Progenitor cell of endocrine pancreas (in vitro differentiated cells): Measurements from ENCODE around the gene INS. TPM values are rescaled to one million over a fixed set of nuclear protein-coding genes. Genes with fewer than 3 reads are reported as not detected.
A peak's percentile ranks its signal among the peaks of the same experiment; 100 is the strongest.

ENCODE experiments used
- DNase-seq: peaks from one replicate; pipeline ENCODE4 v3.0.0; 2021; ENCODE audit warnings: low spot score; ENCODE audit not compliant: unreplicated experiment
- H3K27ac Mint-ChIP-seq: 2 replicates; pipeline ENCODE4 v1.8.0; 2021; ENCODE audit warnings: mild to moderate bottlenecking, moderate library complexity, mixed read lengths
- H3K27me3 Mint-ChIP-seq: 2 replicates; pipeline ENCODE4 v1.8.0; 2021; ENCODE audit warnings: mixed read lengths
- H3K36me3 Mint-ChIP-seq: 2 replicates; pipeline ENCODE4 v1.8.0; 2022; ENCODE audit warnings: mixed read lengths; ENCODE audit not compliant: insufficient read depth
- H3K4me1 Mint-ChIP-seq: 2 replicates; pipeline ENCODE4 v1.8.0; 2021; ENCODE audit warnings: low read depth, mixed read lengths
- H3K4me3 Mint-ChIP-seq: 2 replicates; pipeline ENCODE4 v1.8.0; 2021; ENCODE audit warnings: low read depth, mild to moderate bottlenecking, moderate library complexity, mixed read lengths
- H3K9me3 Mint-ChIP-seq: 2 replicates; pipeline ENCODE4 v1.8.0; 2021; ENCODE audit warnings: low read depth, mixed read lengths
- CTCF ChIP-seq: fragments of 200-600 bp; sonication (generic); IDR thresholded peaks from one replicate; pipeline ENCODE4 v1.5.0; 2021; ENCODE audit warnings: antibody characterized with exemption, mild to moderate bottlenecking; ENCODE audit not compliant: unreplicated experiment
- total RNA-seq: library from RNA; stranded (reverse); gene quantifications from 2 replicates; pipeline ENCODE4 v1.2.1, GENCODE V29; 2021

INS gene
- total RNA-seq, 1 donor from 2014 or later, result 75.2 TPM

- Mint-ChIP-seq H3K9me3 (no peaks in the 10 kb centered on the region), H3K36me3 (no peaks in the 10 kb centered on the region), H3K27me3 (peaks cover 3% of the 10 kb centered on the region), H3K27ac (no peak overlapping the region), H3K4me1 (no peaks in the 10 kb centered on the region), H3K4me3 (no peak overlapping the region)
- no peak for TF ChIP-seq CTCF
- DNase-seq, result no peak
Observed at GRCh38 chr11:2167141-2168045, 6.4 kb upstream of the INS start.

DNA sequence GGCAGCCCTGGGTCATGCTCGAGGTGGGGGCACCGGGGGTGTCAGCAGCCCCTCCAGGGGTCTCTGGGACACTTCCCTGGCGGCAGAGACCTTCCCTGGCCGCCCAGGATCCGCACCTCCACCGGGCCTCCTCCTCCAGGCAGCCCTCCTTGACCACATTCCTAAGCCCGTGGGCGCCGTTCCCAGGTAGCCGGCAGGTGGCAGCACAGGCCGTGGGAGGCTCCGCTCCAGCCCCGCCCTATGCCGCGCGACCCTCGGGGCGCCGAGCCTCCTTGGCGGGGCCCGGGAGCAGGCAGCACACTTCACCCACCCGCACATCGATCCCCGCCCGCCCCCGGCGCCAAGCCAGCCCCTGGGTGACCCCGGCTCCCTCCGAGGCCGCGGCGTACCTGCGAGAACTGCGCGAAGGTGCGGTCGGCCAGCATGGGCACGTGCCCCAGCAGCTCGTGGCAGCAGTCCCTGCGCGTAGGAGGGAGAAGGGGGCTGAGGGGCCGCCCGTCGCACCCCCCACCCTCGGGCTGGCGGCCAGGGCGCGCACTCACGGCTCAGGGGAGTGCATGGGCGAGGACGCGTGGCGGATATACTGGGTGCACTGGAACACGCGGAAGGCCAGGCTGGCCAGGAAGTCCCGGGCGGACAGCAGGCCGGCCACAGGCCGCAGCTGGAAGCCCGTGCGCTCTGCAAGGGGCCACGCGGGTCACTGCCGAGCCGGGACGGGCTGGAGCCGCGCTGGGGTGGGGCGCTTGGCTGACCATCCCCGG is 5.3 kb upstream of the INS start:
- no peaks in the 10 kb centered on the region for H3K4me1 Mint-ChIP-seq
- H3K4me3 Mint-ChIP-seq, result no peak overlapping the region
- H3K36me3 Mint-ChIP-seq, result no peaks in the 10 kb centered on the region
- peaks cover 3% of the 10 kb centered on the region for H3K27me3 Mint-ChIP-seq
- DNase-seq, result peak; percentile 47
- no peak overlapping the region for H3K27ac Mint-ChIP-seq
- peak; percentile 77 for TF ChIP-seq CTCF
- H3K9me3 Mint-ChIP-seq, result no peaks in the 10 kb centered on the region

- DNase-seq, result no peak
- Mint-ChIP-seq H3K9me3 (no peaks in the 10 kb centered on the region), H3K4me1 (no peaks in the 10 kb centered on the region), H3K4me3 (no peak overlapping the region), H3K36me3 (no peaks in the 10 kb centered on the region), H3K27ac (no peak overlapping the region), H3K27me3 (no peaks in the 10 kb centered on the region)
- no peak for TF ChIP-seq CTCF
Observed at GRCh38 chr11:2165571-2165970, 4.6 kb upstream of the INS start.

GRCh38 chr11:2164861-2165555 is 4.0 kb upstream of the INS start:
- H3K27me3 Mint-ChIP-seq, result peaks cover 4% of the 10 kb centered on the region
- H3K36me3 Mint-ChIP-seq, result no peaks in the 10 kb centered on the region
- no peak overlapping the region for H3K4me3 Mint-ChIP-seq
- H3K27ac Mint-ChIP-seq, result no peak overlapping the region
- H3K4me1 Mint-ChIP-seq, result no peaks in the 10 kb centered on the region
- no peak for TF ChIP-seq CTCF
- DNase-seq, result no peak
- no peaks in the 10 kb centered on the region for H3K9me3 Mint-ChIP-seq

GRCh38 chr11:2164081-2164480 is 3.1 kb upstream of the INS start:
- H3K36me3 Mint-ChIP-seq, result no peaks in the 10 kb centered on the region
- H3K27me3 Mint-ChIP-seq, result peaks cover 4% of the 10 kb centered on the region
- no peak overlapping the region for H3K27ac Mint-ChIP-seq
- no peaks in the 10 kb centered on the region for H3K4me1 Mint-ChIP-seq
- no peak for DNase-seq
- no peak for TF ChIP-seq CTCF
- H3K4me3 Mint-ChIP-seq, result no peak overlapping the region
- no peaks in the 10 kb centered on the region for H3K9me3 Mint-ChIP-seq
